Endothelial cell (in vitro differentiated cells): ENCODE data around the gene TNFAIP8. TPM values are rescaled to one million over a fixed set of nuclear protein-coding genes. Genes with fewer than 3 reads are reported as not detected.

Experiments used
- DNase-seq: peaks from one replicate; pipeline ENCODE4 v3.0.0; 2021; ENCODE audit warnings: low spot score
- H3K27ac Mint-ChIP-seq: one replicate; pipeline ENCODE4 v1.8.0; 2021; ENCODE audit warnings: mixed read lengths, inconsistent platforms; ENCODE audit not compliant: unreplicated experiment
- H3K27me3 Mint-ChIP-seq: one replicate; pipeline ENCODE4 v1.8.0; 2021; ENCODE audit warnings: mild to moderate bottlenecking, moderate library complexity, mixed read lengths, inconsistent platforms; ENCODE audit not compliant: unreplicated experiment
- H3K36me3 Mint-ChIP-seq: one replicate; pipeline ENCODE4 v1.8.0; 2021; ENCODE audit warnings: mild to moderate bottlenecking, low read depth, mixed read lengths, inconsistent platforms; ENCODE audit not compliant: unreplicated experiment
- H3K4me1 Mint-ChIP-seq: one replicate; pipeline ENCODE4 v1.8.0; 2021; ENCODE audit warnings: mild to moderate bottlenecking, mixed read lengths, inconsistent platforms; ENCODE audit not compliant: unreplicated experiment
- H3K4me3 Mint-ChIP-seq: one replicate; pipeline ENCODE4 v1.8.0; 2021; ENCODE audit warnings: mild to moderate bottlenecking, mixed read lengths, inconsistent platforms; ENCODE audit not compliant: unreplicated experiment
- H3K9me3 Mint-ChIP-seq: one replicate; pipeline ENCODE4 v1.8.0; 2021; ENCODE audit warnings: mixed read lengths, inconsistent platforms; ENCODE audit not compliant: unreplicated experiment
- total RNA-seq: library from RNA; stranded (reverse); fragmentation: NEBNext Ultra II Directional; extraction: Animal tissue kit (Norgen Biotek cat#: 25700); gene quantifications from one replicate; pipeline ENCODE4 v1.2.1, GENCODE V29; 2021; ENCODE audit not compliant: unreplicated experiment
- TF ChIP-seq, protein P1 (sequence below): fragments of 200-600 bp; sonication (generic); IDR thresholded peaks from one replicate; pipeline ENCODE4 v1.5.0; 2021; ENCODE audit warnings: antibody characterized with exemption; ENCODE audit not compliant: unreplicated experiment

Gene TNFAIP8
- total RNA-seq, 1 donor from 2014 or later = 7.9 TPM

DNA sequence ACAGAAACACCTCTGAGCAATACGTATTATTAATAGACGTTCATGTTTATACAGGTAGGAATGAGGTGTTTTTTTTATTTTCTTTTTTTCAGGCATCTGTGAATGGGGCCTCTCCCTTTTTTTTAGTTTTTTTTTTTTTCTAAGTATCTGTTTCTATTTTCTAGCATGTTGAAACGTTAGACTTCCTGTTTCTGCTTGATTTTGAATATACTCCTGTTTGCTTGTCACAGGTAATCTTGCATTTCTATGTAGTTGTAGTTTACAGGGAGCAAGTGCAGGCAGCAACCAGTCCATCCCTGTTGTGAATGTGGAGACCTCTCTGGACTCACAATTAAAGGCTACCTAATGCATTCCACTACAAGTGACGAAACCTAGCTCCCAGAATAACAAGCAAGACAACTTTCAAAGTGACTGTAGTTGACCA, 22.8 kb upstream of the TNFAIP8 start:
- H3K4me1 Mint-ChIP-seq = peaks cover 4% of the 10 kb centered on the region
- H3K4me3 Mint-ChIP-seq = no peak overlapping the region
- H3K9me3 Mint-ChIP-seq = no peaks in the 10 kb centered on the region
- H3K27me3 Mint-ChIP-seq = peaks cover 2% of the 10 kb centered on the region
- no peak for DNase-seq
- no peaks in the 10 kb centered on the region for H3K36me3 Mint-ChIP-seq
- H3K27ac Mint-ChIP-seq = no peak overlapping the region
- TF ChIP-seq, protein P1, sequence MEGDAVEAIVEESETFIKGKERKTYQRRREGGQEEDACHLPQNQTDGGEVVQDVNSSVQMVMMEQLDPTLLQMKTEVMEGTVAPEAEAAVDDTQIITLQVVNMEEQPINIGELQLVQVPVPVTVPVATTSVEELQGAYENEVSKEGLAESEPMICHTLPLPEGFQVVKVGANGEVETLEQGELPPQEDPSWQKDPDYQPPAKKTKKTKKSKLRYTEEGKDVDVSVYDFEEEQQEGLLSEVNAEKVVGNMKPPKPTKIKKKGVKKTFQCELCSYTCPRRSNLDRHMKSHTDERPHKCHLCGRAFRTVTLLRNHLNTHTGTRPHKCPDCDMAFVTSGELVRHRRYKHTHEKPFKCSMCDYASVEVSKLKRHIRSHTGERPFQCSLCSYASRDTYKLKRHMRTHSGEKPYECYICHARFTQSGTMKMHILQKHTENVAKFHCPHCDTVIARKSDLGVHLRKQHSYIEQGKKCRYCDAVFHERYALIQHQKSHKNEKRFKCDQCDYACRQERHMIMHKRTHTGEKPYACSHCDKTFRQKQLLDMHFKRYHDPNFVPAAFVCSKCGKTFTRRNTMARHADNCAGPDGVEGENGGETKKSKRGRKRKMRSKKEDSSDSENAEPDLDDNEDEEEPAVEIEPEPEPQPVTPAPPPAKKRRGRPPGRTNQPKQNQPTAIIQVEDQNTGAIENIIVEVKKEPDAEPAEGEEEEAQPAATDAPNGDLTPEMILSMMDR = no peak

DNA sequence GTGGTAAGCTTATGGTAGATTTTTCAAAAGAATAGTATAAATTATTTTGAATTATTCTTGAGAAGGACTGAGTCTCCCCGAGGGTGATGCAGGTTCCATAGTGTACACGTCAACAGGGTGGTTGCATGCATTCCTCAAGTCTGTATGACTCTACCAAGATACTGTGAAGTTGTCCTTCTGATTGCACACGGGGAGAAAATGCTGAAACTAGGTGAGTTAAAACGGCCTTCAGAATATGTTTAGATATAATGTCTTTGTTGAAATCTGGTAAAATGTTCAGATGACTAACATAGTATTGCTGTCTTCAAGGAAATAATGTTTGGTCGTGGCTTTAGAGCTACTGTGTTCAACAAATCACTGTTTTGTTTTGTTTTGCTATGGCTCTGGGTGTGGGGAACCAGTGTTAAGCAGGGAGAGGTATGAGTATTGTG, 22.4 kb upstream of the TNFAIP8 start:
- Mint-ChIP-seq H3K36me3 (no peaks in the 10 kb centered on the region), H3K4me1 (peaks cover 4% of the 10 kb centered on the region)
- TF ChIP-seq, protein P1 = no peak

DNA sequence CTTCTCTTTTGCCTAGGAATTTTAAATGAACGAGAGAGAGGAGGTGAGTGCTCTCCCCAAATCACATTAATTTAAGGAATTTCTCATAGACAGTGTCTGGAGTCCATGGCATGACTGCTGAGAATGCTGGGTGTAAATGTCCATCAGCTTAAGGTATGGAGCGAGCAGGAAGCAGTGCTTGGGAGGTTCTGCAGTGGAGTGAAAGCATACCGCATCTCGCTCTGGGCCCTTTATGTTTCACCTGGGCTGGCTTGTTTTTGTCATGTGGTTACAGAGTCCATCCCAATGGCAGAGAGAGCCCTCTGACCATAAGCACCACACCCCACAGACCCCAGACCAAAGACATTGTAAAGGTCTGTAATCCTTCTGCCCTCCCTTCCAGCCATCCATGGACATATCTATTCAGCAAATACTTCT, 20.6 kb upstream of the TNFAIP8 start:
- Mint-ChIP-seq H3K36me3 (no peaks in the 10 kb centered on the region), H3K27ac (no peak overlapping the region), H3K4me3 (no peak overlapping the region), H3K9me3 (no peaks in the 10 kb centered on the region), H3K27me3 (peaks cover 2% of the 10 kb centered on the region), H3K4me1 (peaks cover 3% of the 10 kb centered on the region)
- TF ChIP-seq, protein P1 = no peak
- DNase-seq = no peak

More for the DNA sequence above, 22.4 kb upstream of the TNFAIP8 start:
- no peaks in the 10 kb centered on the region for H3K9me3 Mint-ChIP-seq
- no peak overlapping the region for H3K4me3 Mint-ChIP-seq
- no peak for DNase-seq
- peaks cover 2% of the 10 kb centered on the region for H3K27me3 Mint-ChIP-seq
- no peak overlapping the region for H3K27ac Mint-ChIP-seq

DNA sequence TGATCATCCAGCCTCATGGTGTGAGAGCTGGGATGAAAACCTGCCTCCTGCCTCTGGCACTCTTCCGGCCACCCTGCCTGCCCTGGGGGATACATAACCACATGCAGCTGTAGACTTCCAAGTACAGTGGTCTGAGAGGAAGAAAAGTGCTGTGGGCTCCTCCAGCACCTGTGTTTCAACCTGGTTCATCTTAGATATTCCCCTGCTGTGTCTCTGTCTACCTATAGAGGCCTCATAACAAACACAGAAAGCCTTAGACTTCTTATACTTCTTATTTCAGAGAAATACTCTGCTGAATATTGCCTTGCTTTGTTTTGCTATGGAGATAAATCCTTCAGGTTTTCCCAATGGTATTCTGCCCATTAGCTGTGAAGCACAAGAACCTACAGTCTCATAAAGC, 19.6 kb upstream of the TNFAIP8 start:
- Mint-ChIP-seq H3K9me3 (no peaks in the 10 kb centered on the region), H3K4me1 (peaks cover 3% of the 10 kb centered on the region), H3K4me3 (no peak overlapping the region), H3K27me3 (peaks cover 2% of the 10 kb centered on the region), H3K36me3 (no peaks in the 10 kb centered on the region), H3K27ac (no peak overlapping the region)
- no peak for DNase-seq
- TF ChIP-seq, protein P1 = no peak

DNA sequence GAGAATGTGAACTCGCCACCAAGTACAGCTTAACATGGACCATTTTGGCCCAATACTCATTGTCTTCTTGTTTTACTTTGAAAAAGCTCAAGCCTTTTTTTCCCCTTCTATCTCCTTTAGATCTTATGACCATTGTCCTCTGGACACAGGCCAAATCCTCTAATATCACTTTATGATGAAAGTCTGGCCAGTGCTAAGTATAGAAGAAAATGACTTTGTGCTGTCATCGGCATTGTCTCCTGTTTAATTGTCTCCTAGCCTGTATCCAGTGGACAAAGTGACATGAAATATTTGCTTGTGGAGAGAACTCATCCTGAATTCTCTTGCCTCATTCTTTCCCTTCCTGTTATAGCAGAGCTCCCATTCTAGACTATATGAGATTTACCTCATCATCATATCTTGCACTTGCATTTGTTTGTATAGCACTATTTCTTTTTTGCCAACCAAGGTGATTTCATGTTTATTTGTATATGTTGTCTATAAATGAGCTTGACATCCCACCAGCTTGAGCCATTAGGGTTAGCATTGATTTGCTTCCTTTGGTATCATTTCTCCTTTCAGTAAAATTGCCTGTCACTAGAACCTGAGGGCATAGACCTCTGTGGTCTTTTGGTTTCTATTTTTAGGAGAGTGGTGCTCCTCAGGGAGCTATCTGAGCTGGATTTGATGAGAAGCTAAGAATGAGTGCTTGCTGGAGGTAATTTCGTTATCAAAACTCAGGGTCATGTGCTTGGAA, 18.8 kb upstream of the TNFAIP8 start:
- TF ChIP-seq, protein P1 = no peak
- Mint-ChIP-seq H3K4me3 (no peak overlapping the region), H3K27me3 (peaks cover 2% of the 10 kb centered on the region)

More for the DNA sequence above, 18.8 kb upstream of the TNFAIP8 start:
- Mint-ChIP-seq H3K36me3 (no peaks in the 10 kb centered on the region), H3K27ac (no peak overlapping the region), H3K9me3 (no peaks in the 10 kb centered on the region), H3K4me1 (peaks cover 3% of the 10 kb centered on the region)
- DNase-seq = no peak
